ENCODE data around the gene LINGO1. TPM values are rescaled to one million over a fixed set of nuclear protein-coding genes. Genes with fewer than 3 reads are reported as not detected.
A peak's percentile ranks its signal among the peaks of the same experiment; 100 is the strongest.

LINGO1 gene
- total RNA-seq, 1 experiment from 2014 or later, result 51.3 TPM

DNA sequence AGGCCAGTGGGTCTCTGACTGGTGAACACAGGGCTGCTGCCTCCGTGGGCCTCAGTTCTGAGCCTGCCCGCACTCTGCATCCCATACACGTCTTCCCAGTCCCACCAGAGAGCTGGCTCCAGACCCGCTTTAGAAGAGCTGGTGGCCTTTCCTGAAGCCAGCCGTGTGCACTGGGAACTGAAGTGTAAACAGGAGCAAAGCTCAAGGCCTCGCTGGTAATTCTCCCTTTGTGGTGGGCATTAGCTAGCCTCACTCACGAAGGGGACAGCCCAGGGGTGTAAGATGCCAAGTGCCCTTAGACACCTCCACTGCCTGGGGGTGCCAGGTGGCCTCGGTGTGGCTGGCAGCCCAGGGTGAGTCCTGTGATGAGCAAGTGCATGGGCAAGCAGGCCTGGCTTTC is 12.9 kb upstream of the LINGO1 start (continued):
- TF ChIP-seq, protein P1, sequence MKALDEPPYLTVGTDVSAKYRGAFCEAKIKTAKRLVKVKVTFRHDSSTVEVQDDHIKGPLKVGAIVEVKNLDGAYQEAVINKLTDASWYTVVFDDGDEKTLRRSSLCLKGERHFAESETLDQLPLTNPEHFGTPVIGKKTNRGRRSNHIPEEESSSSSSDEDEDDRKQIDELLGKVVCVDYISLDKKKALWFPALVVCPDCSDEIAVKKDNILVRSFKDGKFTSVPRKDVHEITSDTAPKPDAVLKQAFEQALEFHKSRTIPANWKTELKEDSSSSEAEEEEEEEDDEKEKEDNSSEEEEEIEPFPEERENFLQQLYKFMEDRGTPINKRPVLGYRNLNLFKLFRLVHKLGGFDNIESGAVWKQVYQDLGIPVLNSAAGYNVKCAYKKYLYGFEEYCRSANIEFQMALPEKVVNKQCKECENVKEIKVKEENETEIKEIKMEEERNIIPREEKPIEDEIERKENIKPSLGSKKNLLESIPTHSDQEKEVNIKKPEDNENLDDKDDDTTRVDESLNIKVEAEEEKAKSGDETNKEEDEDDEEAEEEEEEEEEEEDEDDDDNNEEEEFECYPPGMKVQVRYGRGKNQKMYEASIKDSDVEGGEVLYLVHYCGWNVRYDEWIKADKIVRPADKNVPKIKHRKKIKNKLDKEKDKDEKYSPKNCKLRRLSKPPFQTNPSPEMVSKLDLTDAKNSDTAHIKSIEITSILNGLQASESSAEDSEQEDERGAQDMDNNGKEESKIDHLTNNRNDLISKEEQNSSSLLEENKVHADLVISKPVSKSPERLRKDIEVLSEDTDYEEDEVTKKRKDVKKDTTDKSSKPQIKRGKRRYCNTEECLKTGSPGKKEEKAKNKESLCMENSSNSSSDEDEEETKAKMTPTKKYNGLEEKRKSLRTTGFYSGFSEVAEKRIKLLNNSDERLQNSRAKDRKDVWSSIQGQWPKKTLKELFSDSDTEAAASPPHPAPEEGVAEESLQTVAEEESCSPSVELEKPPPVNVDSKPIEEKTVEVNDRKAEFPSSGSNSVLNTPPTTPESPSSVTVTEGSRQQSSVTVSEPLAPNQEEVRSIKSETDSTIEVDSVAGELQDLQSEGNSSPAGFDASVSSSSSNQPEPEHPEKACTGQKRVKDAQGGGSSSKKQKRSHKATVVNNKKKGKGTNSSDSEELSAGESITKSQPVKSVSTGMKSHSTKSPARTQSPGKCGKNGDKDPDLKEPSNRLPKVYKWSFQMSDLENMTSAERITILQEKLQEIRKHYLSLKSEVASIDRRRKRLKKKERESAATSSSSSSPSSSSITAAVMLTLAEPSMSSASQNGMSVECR (CRISPR knock-in tag; IDR thresholded peaks at IDR 0.05; ENCODE audit: borderline replicate concordance), result no peak

DNA sequence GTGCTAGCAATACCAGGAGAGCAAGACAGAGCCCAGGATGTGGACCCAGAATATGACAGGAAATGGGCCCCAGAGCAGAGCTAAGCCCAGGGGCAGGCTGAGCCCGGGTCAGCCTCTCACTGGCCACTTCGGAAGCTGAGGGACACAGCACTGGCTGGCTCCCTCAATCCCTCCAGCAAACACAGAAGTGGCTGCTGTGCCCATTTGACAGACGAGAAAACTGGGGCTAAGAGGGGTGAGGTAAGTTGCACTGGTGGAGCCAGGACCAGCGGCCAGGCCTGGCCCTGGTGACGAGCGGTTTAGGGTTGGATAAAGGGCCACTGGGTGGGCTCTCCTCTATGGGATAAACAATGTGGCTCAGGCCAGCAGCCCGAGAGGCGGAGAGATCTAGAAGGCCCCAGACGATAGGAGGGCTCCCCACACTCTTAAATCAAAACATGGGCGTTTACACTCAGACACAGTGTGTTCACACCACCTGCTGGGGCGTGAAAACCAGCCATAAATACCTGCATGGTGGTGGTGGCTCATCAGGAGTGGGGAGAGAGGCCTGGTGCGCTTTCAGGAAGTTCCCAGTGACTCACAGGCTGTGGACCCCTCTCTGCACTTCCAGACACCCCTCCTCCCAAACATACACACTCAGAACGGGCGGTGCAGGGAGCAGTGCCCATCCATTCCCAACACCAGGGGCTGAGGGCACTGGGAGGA is 12.0 kb upstream of the LINGO1 start:
- H3K9me3 Mint-ChIP-seq, result no peaks in the 10 kb centered on the region
- POLR2A ChIA-PET, result interaction anchor here (0.6 to 1.0 kb wide), 2 partner anchors 12 to 94 kb away, joined by 3 read pairs; no protein-coding TSS in a partner anchor
- H3K4me1 Mint-ChIP-seq, result peaks cover 11% of the 10 kb centered on the region
- no peaks in the 10 kb centered on the region for H3K27me3 Mint-ChIP-seq (ENCODE audit: low read depth)
- CTCF ChIA-PET, result interaction anchor here (0.9 to 8.0 kb wide), 7 partner anchors 10 to 176 kb away, joined by 3 to 72 read pairs (median 5); partner anchors contain the start of gene LINGO1
- DNase-seq (ENCODE audit: low spot score) (no peak), ATAC-seq (no peak)
- H3K36me3 Mint-ChIP-seq, result no peaks in the 10 kb centered on the region
- TF ChIP-seq NR1H2 (CRISPR knock-in tag; IDR thresholded peaks at IDR 0.05) (no peak), NR3C1 (CRISPR knock-in tag; conservative IDR thresholded peaks at IDR 0.05; ENCODE audit: low read depth) (no peak), CBFB (CRISPR knock-in tag; IDR thresholded peaks at IDR 0.05; ENCODE audit: low read depth) (no peak), ZNF671 (CRISPR knock-in tag; IDR thresholded peaks at IDR 0.05) (no peak), GTF2I (CRISPR knock-in tag; conservative IDR thresholded peaks at IDR 0.05) (0 out of 2 replicates have a peak, but pooled peaks have one; percentile 37), JAZF1 (CRISPR knock-in tag; IDR thresholded peaks at IDR 0.05) (no peak), FOXJ3 (CRISPR knock-in tag; IDR thresholded peaks at IDR 0.05; ENCODE audit: borderline replicate concordance) (no peak)
- TF ChIP-seq, protein P2, sequence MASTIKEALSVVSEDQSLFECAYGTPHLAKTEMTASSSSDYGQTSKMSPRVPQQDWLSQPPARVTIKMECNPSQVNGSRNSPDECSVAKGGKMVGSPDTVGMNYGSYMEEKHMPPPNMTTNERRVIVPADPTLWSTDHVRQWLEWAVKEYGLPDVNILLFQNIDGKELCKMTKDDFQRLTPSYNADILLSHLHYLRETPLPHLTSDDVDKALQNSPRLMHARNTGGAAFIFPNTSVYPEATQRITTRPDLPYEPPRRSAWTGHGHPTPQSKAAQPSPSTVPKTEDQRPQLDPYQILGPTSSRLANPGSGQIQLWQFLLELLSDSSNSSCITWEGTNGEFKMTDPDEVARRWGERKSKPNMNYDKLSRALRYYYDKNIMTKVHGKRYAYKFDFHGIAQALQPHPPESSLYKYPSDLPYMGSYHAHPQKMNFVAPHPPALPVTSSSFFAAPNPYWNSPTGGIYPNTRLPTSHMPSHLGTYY (CRISPR knock-in tag; IDR thresholded peaks at IDR 0.05), result no peak
- TF ChIP-seq, protein P3, sequence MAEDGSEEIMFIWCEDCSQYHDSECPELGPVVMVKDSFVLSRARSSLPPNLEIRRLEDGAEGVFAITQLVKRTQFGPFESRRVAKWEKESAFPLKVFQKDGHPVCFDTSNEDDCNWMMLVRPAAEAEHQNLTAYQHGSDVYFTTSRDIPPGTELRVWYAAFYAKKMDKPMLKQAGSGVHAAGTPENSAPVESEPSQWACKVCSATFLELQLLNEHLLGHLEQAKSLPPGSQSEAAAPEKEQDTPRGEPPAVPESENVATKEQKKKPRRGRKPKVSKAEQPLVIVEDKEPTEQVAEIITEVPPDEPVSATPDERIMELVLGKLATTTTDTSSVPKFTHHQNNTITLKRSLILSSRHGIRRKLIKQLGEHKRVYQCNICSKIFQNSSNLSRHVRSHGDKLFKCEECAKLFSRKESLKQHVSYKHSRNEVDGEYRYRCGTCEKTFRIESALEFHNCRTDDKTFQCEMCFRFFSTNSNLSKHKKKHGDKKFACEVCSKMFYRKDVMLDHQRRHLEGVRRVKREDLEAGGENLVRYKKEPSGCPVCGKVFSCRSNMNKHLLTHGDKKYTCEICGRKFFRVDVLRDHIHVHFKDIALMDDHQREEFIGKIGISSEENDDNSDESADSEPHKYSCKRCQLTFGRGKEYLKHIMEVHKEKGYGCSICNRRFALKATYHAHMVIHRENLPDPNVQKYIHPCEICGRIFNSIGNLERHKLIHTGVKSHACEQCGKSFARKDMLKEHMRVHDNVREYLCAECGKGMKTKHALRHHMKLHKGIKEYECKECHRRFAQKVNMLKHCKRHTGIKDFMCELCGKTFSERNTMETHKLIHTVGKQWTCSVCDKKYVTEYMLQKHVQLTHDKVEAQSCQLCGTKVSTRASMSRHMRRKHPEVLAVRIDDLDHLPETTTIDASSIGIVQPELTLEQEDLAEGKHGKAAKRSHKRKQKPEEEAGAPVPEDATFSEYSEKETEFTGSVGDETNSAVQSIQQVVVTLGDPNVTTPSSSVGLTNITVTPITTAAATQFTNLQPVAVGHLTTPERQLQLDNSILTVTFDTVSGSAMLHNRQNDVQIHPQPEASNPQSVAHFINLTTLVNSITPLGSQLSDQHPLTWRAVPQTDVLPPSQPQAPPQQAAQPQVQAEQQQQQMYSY (CRISPR knock-in tag; IDR thresholded peaks at IDR 0.05), result no peak
- no peak overlapping the region for H3K4me3 Mint-ChIP-seq
- H3K27ac Mint-ChIP-seq, result no peak overlapping the region

DNA sequence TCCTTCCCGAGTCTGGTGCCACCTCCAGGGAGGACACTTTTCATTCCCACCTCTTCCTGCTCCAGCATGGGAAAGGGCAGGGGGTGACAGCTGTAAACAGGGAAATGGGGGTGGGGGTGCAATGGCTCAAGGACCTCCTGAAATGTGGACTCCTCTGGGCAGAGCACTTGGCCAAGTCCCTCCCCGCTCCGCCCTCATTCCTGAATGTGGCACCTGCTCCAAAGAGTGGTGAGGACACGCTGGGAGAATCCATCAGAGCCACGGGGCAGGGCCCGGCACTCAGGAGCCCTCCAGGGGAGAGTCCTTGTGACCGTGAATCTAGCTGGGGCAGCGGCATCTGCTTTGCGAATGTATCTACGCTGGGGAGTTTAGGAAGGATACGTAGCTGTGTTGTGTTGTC is 11.1 kb upstream of the LINGO1 start:
- DNase-seq (ENCODE audit: low spot score), result no peak
- ChIA-PET POLR2A (interaction anchor here (0.6 kb wide), 1 partner anchor 95 kb away, joined by 3 read pairs; no protein-coding TSS in a partner anchor), CTCF (interaction anchor here (0.6 to 8.0 kb wide), 14 partner anchors 8 to 231 kb away, joined by 3 to 72 read pairs (median 4); partner anchors contain the start of gene LINGO1)
- Mint-ChIP-seq H3K27ac (peak overlapping the region; percentile 5; the same call in 1 of the 2 replicates), H3K27me3 (ENCODE audit: low read depth) (no peaks in the 10 kb centered on the region), H3K4me3 (no peak overlapping the region), H3K9me3 (no peaks in the 10 kb centered on the region), H3K4me1 (peaks cover 8% of the 10 kb centered on the region), H3K36me3 (no peaks in the 10 kb centered on the region)
- no peak for ATAC-seq
- TF ChIP-seq, protein P4, sequence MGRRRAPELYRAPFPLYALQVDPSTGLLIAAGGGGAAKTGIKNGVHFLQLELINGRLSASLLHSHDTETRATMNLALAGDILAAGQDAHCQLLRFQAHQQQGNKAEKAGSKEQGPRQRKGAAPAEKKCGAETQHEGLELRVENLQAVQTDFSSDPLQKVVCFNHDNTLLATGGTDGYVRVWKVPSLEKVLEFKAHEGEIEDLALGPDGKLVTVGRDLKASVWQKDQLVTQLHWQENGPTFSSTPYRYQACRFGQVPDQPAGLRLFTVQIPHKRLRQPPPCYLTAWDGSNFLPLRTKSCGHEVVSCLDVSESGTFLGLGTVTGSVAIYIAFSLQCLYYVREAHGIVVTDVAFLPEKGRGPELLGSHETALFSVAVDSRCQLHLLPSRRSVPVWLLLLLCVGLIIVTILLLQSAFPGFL (CRISPR knock-in tag; IDR thresholded peaks at IDR 0.05; ENCODE audit: borderline replicate concordance), result no peak
- no peak for TF ChIP-seq RELA (CRISPR knock-in tag; IDR thresholded peaks at IDR 0.05; ENCODE audit: borderline replicate concordance)
- no peak for TF ChIP-seq ZNF263 (CRISPR knock-in tag; IDR thresholded peaks at IDR 0.05; ENCODE audit: low read depth)
- TF ChIP-seq TEAD1 (CRISPR knock-in tag; IDR thresholded peaks at IDR 0.05), result no peak
- TF ChIP-seq, protein P5, sequence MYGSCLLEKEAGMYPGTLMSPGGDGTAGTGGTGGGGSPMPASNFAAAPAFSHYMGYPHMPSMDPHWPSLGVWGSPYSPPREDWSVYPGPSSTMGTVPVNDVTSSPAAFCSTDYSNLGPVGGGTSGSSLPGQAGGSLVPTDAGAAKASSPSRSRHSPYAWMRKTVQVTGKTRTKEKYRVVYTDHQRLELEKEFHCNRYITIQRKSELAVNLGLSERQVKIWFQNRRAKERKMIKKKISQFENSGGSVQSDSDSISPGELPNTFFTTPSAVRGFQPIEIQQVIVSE (CRISPR knock-in tag; IDR thresholded peaks at IDR 0.05; ENCODE audit: borderline replicate concordance), result no peak
- TF ChIP-seq, protein P6, sequence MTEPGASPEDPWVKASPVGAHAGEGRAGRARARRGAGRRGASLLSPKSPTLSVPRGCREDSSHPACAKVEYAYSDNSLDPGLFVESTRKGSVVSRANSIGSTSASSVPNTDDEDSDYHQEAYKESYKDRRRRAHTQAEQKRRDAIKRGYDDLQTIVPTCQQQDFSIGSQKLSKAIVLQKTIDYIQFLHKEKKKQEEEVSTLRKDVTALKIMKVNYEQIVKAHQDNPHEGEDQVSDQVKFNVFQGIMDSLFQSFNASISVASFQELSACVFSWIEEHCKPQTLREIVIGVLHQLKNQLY (CRISPR knock-in tag; IDR thresholded peaks at IDR 0.05), result no peak
- TF ChIP-seq, protein P7, sequence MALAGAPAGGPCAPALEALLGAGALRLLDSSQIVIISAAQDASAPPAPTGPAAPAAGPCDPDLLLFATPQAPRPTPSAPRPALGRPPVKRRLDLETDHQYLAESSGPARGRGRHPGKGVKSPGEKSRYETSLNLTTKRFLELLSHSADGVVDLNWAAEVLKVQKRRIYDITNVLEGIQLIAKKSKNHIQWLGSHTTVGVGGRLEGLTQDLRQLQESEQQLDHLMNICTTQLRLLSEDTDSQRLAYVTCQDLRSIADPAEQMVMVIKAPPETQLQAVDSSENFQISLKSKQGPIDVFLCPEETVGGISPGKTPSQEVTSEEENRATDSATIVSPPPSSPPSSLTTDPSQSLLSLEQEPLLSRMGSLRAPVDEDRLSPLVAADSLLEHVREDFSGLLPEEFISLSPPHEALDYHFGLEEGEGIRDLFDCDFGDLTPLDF (CRISPR knock-in tag; IDR thresholded peaks at IDR 0.05), result no peak

Measured in WTC11 (cell line).